Fibroblast of lung (primary cell): Measurements from ENCODE around the gene PDE4B. TPM values are rescaled to one million over a fixed set of nuclear protein-coding genes. Genes with fewer than 3 reads are reported as not detected.

Experiments
- DNase-seq, 2 donors: peaks; one replicate each; pipeline versions ENCODE4 v3.0.0 to v3.0.0-alpha.2; 2010; ENCODE audit warnings: low read depth in 2 of 2
- H2AFZ ChIP-seq: 2 replicates; pipeline ENCODE4 v1.5.1; 2012; ENCODE audit warnings: low read length, control low read depth, inconsistent platforms
- H3K27ac ChIP-seq: 2 replicates; pipeline ENCODE4 v1.5.1; 2011; ENCODE audit warnings: low read length, control low read depth; ENCODE audit not compliant: insufficient read depth
- H3K27me3 ChIP-seq: 2 replicates; pipeline ENCODE4 v1.5.1; 2011; ENCODE audit warnings: mild to moderate bottlenecking, low read length; ENCODE audit not compliant: control insufficient read depth, insufficient read depth
- H3K36me3 ChIP-seq: 2 replicates; pipeline ENCODE4 v1.5.1; 2011; ENCODE audit warnings: low read length; ENCODE audit not compliant: control insufficient read depth, insufficient read depth
- H3K4me1 ChIP-seq: 2 replicates; pipeline ENCODE4 v1.5.1; 2011; ENCODE audit warnings: low read length; ENCODE audit not compliant: control insufficient read depth, insufficient read depth; ENCODE audit errors: extremely low read depth
- H3K4me2 ChIP-seq: 2 replicates; pipeline ENCODE4 v1.5.1; 2011; ENCODE audit warnings: low read length, control low read depth; ENCODE audit not compliant: insufficient read depth; ENCODE audit errors: extremely low read depth
- H3K4me3 ChIP-seq, 4 experiments: fragments of 200-600 bp in 1 of 4; sonication (generic) in 1 of 4; replicated peaks in 1 of 4; 2 replicates each; pipeline ENCODE4 v1.5.1; 2011 to 2016; ENCODE audit warnings: low read length in 4 of 4, low read depth in 3 of 4, mild to moderate bottlenecking in 3 of 4, control low read depth in 2 of 4, inconsistent platforms in 1 of 4, mixed read lengths in 1 of 4; ENCODE audit not compliant: insufficient read depth in 1 of 4; ENCODE audit errors: control extremely low read depth in 1 of 4
- H3K79me2 ChIP-seq: 2 replicates; pipeline ENCODE4 v1.5.1; 2012; ENCODE audit warnings: mild to moderate bottlenecking, low read length, inconsistent platforms; ENCODE audit not compliant: control insufficient read depth, insufficient read depth
- H3K9ac ChIP-seq: 2 replicates; pipeline ENCODE4 v1.5.1; 2011; ENCODE audit warnings: mild to moderate bottlenecking, low read length, control low read depth; ENCODE audit not compliant: insufficient read depth
- H3K9me3 ChIP-seq: 2 replicates; pipeline ENCODE4 v1.5.1; 2012; ENCODE audit warnings: low read depth, low read length; ENCODE audit not compliant: control insufficient read depth, insufficient read depth
- H4K20me1 ChIP-seq: 2 replicates; pipeline ENCODE4 v1.5.1; 2011; ENCODE audit warnings: low read length; ENCODE audit not compliant: control insufficient read depth, insufficient read depth; ENCODE audit errors: extremely low read depth
- EZH2 ChIP-seq: IDR thresholded peaks from 2 replicates; pipeline ENCODE4 v1.5.1; 2012; ENCODE audit warnings: low read length, control low read depth, mild to moderate bottlenecking; ENCODE audit errors: missing control alignments
- polyA plus RNA-seq, 2 donors: library from polyadenylated mRNA; depleted of rRNA in 1 of 2; stranded (reverse) in 1 of 2; unstranded in 1 of 2; fragments of >200 nt; gene quantifications; 2 replicates each; pipeline ENCODE4 v1.2.1, GENCODE V29; 2011 to 2012; ENCODE audit warnings: missing spikeins in 1 of 2
- total RNA-seq: library from RNA; depleted of rRNA; stranded (reverse); fragments of >200 nt; gene quantifications from 2 replicates; pipeline ENCODE4 v1.2.1, GENCODE V29; 2014
- TF ChIP-seq, protein P1 (sequence below), 2 donors: IDR thresholded peaks in 1 of 2; conservative IDR thresholded peaks in 1 of 2; 1 replicate in 1 of 2; 2 replicates in 1 of 2; pipeline ENCODE4 v1.5.1; 2011 to 2012; ENCODE audit warnings: low read length in 2 of 2, control low read depth in 1 of 2, inconsistent platforms in 1 of 2, low read depth in 1 of 2, mild to moderate bottlenecking in 1 of 2

Gene PDE4B
- total and polyA plus RNA-seq, 2 donors (not counting 1 experiment from before 2014, with no cell fraction given): 3.7 to 19.8 TPM

GRCh38 chr1:66276218-66276617 lies 483.5 kb downstream of the PDE4B start:
- H3K36me3 ChIP-seq: no peaks in the 10 kb centered on the region
- no peaks in the 10 kb centered on the region for H3K9me3 ChIP-seq
- no peak for TF ChIP-seq EZH2
- TF ChIP-seq, protein P1, sequence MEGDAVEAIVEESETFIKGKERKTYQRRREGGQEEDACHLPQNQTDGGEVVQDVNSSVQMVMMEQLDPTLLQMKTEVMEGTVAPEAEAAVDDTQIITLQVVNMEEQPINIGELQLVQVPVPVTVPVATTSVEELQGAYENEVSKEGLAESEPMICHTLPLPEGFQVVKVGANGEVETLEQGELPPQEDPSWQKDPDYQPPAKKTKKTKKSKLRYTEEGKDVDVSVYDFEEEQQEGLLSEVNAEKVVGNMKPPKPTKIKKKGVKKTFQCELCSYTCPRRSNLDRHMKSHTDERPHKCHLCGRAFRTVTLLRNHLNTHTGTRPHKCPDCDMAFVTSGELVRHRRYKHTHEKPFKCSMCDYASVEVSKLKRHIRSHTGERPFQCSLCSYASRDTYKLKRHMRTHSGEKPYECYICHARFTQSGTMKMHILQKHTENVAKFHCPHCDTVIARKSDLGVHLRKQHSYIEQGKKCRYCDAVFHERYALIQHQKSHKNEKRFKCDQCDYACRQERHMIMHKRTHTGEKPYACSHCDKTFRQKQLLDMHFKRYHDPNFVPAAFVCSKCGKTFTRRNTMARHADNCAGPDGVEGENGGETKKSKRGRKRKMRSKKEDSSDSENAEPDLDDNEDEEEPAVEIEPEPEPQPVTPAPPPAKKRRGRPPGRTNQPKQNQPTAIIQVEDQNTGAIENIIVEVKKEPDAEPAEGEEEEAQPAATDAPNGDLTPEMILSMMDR (conservative IDR thresholded peaks at IDR 0.05 in 1 of 2, IDR thresholded peaks at IDR 0.05 in 1 of 2; ENCODE audit: low read depth in 1 of 2, low read length in 2 of 2): no peak
- H3K79me2 ChIP-seq: no peaks in the 10 kb centered on the region
- H3K4me2 ChIP-seq: no peak overlapping the region
- DNase-seq: no peak
- no peak overlapping the region for H3K27ac ChIP-seq
- H3K4me3 ChIP-seq: no peak overlapping the region
- H3K27me3 ChIP-seq: no peaks in the 10 kb centered on the region
- H2AFZ ChIP-seq: no peak overlapping the region
- no peak overlapping the region for H3K9ac ChIP-seq
- peaks cover 10% of the 10 kb centered on the region for H3K4me1 ChIP-seq
- no peaks in the 10 kb centered on the region for H4K20me1 ChIP-seq

- Histone ChIP-seq H3K27me3 (no peaks in the 10 kb centered on the region), H3K36me3 (no peaks in the 10 kb centered on the region), H4K20me1 (no peaks in the 10 kb centered on the region), H2AFZ (no peak overlapping the region), H3K9ac (no peak overlapping the region), H3K27ac (no peak overlapping the region), H3K9me3 (no peaks in the 10 kb centered on the region), H3K4me2 (no peak overlapping the region), H3K79me2 (no peaks in the 10 kb centered on the region), H3K4me3 (no peak overlapping the region), H3K4me1 (peaks cover 2% of the 10 kb centered on the region)
- DNase-seq: no peak
- TF ChIP-seq EZH2: no peak
- TF ChIP-seq, protein P1 (conservative IDR thresholded peaks at IDR 0.05 in 1 of 2, IDR thresholded peaks at IDR 0.05 in 1 of 2; ENCODE audit: low read depth in 1 of 2, low read length in 2 of 2): no peak
Observed at GRCh38 chr1:66278260-66279021, 485.7 kb downstream of the PDE4B start.

DNA sequence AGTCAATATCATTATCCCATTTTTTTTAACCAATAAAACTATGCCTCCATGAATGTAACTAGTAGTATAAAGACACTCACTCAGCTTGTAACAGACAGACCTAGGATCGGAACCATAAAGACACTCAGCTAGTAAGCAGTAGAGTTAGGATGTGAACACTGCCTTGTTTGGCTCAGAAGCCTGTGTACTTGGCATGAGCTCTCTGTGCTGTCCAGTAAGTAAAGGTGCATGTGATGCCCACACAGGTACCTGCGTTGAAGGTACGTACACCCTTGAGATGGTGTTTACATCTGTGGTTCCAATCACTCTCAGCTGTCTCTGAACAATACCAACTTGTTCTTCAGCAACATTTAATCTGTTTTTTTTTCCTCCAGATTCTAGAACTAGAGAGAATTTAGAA lies 489.1 kb downstream of the PDE4B start:
- H3K4me2 ChIP-seq: no peak overlapping the region
- no peaks in the 10 kb centered on the region for H4K20me1 ChIP-seq
- no peaks in the 10 kb centered on the region for H3K9me3 ChIP-seq
- H3K27me3 ChIP-seq: no peaks in the 10 kb centered on the region
- H3K4me1 ChIP-seq: no peaks in the 10 kb centered on the region
- no peak overlapping the region for H2AFZ ChIP-seq
- H3K9ac ChIP-seq: no peak overlapping the region
- no peaks in the 10 kb centered on the region for H3K79me2 ChIP-seq
- TF ChIP-seq, protein P1 (conservative IDR thresholded peaks at IDR 0.05 in 1 of 2, IDR thresholded peaks at IDR 0.05 in 1 of 2; ENCODE audit: low read depth in 1 of 2, low read length in 2 of 2): no peak
- no peak for TF ChIP-seq EZH2
- DNase-seq: no peak
- H3K4me3 ChIP-seq: no peak overlapping the region
- H3K36me3 ChIP-seq: no peaks in the 10 kb centered on the region
- H3K27ac ChIP-seq: no peak overlapping the region
